Fibroblast of skin of back (primary cell): ENCODE results near the gene OFD1.

Source experiments
- DNase-seq: peaks from one replicate; pipeline ENCODE4 v3.0.0-alpha.2; 2013

The OFD1 gene

DNA sequence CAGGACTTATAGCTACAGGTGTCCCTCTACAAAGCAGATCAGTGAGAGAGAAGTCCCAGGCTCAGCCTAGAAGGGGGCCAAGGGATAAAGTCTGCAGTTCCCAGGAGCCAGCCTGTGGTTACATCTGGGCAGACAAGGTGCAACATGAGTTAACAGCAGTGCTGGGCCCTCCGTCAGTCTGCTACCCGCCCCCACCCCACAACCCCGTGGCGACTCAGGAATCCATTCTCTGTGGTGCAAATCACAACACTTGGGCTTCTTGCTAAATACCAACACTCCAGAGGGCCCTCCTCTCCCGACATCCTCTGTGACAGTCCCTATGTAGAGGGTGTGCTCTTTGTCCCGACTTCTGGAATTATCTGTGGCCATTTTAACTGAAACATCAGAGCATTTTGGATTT is 68.6 kb downstream of the OFD1 start:
- no peak for DNase-seq

- DNase-seq, result no peak
Observed at GRCh38 chrX:13805241-13805640, 70.7 kb downstream of the OFD1 start.

- no peak for DNase-seq
Observed at GRCh38 chrX:13808293-13808692, 73.7 kb downstream of the OFD1 start.

- DNase-seq, result peak; percentile 49
Observed at GRCh38 chrX:13808865-13809264, 74.3 kb downstream of the OFD1 start.

DNA sequence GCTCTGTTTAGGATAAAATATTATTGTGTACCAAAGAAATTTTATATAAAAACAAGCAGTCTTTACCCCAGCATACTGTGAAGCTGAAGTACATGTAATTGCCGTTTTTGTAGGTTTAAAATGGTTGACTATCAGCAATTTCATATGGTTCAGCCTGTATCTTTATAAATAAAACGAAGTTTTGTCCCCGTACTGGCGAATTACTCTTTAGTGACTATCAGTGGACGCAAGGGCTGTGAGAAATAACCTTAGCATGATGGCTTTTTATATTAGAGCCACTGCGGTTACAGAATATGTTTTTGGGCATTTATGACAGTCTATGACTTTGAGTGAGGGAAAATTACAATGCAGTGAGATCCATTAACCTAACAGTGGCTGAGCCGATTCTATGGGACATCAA is 81.1 kb downstream of the OFD1 start:
- DNase-seq, result no peak

GRCh38 chrX:13816176-13816575 is 81.6 kb downstream of the OFD1 start:
- no peak for DNase-seq

DNA sequence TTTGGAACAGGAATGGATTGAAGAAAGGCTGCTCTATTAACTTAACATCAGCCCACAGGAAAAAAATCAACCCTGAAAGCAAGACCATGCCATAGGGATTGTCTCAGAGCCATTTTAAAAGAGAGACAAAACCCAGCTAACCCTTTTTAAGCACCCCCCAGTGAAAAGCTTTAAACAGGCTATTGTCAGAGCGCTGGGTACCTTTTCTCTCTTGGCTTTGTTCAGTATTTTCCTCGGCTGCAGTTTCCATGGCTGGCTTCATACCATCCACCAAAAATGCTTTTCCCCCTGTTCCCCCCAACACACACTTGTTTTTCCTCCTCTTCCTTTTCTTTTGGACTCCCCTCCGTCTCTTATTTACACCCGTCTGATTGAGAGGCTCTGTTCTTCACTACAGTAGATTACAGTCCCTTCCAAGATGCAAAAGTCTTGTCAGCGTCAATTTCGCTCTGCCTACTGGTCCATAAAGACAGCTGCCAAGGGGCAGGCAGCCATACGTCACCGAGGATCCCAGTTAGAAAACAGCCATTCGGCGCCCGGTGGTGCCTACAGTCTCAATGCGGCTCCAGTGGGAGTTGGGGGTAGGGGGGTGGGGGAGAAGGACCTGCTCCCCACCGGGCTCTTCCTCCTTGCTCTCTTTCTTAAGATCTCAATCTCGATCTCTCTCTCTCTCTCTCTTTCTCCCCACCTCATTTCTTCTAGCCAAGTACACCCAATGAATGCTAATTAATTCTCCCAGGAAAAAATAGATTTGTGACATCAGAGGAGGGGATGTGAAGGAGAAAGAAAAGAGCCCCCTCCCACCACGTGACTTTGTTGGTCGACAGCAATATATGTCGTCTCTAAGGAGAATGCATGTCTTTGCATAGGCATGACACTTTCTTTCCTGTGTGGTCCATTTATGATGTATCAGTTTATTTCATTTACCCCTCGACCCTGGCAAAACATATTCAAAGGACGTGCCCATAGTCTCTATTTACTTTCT is 82.4 kb downstream of the OFD1 start, which contains the start of gene GPM6B:
Gene GPM6B, minus strand, starts transcription at position 451 of the 985 bp plus-strand sequence. Its CDS starts 189 bp downstream, at position 262.
- DNase-seq, result no peak
